WTC11 (cell line): ENCODE results near the gene SSR2.

ENCODE experiments used
- ATF2 ChIP-seq: sonication (generic); formaldehyde crosslinking; IDR thresholded peaks from 2 replicates; pipeline ENCODE4 v1.8.1; 2022; ENCODE audit warnings: low read depth, missing genetic modification reagents, borderline replicate concordance
- ATF3 ChIP-seq: sonication (generic); formaldehyde crosslinking; conservative IDR thresholded peaks from 2 replicates; pipeline ENCODE4 v1.8.1; 2022; ENCODE audit warnings: mild to moderate bottlenecking, missing genetic modification reagents
- CTCF ChIP-seq: fragments of 200-600 bp; IDR thresholded peaks from 2 replicates; pipeline ENCODE4 v1.8.0; 2022; ENCODE audit warnings: antibody characterized with exemption
- FOXJ3 ChIP-seq: sonication (generic); formaldehyde crosslinking; IDR thresholded peaks from 2 replicates; pipeline ENCODE4 v1.9.0; 2021; ENCODE audit warnings: missing genetic modification reagents, mild to moderate bottlenecking, borderline replicate concordance
- HMGA2 ChIP-seq: fragments of 250-450 bp; sonication (Bioruptor Pico); IDR thresholded peaks from 2 replicates; pipeline ENCODE4 v1.4.0; 2021; ENCODE audit warnings: mild to moderate bottlenecking, moderate library complexity
- NFE2L1 ChIP-seq: sonication (generic); formaldehyde crosslinking; IDR thresholded peaks from 2 replicates; pipeline ENCODE4 v1.8.1; 2023; ENCODE audit warnings: missing genetic modification reagents
- NR2C2 ChIP-seq: sonication (generic); formaldehyde crosslinking; IDR thresholded peaks from 2 replicates; pipeline ENCODE4 v1.8.0; 2022; ENCODE audit warnings: mild to moderate bottlenecking, missing genetic modification reagents
- USF2 ChIP-seq: sonication (generic); formaldehyde crosslinking; IDR thresholded peaks from 2 replicates; pipeline ENCODE4 v1.8.1; 2023; ENCODE audit warnings: mild to moderate bottlenecking, missing genetic modification reagents, moderate library complexity
- ZNF263 ChIP-seq: sonication (generic); formaldehyde crosslinking; IDR thresholded peaks from 2 replicates; pipeline ENCODE4 v1.8.1; 2022; ENCODE audit warnings: low read depth, mild to moderate bottlenecking, moderate library complexity, missing genetic modification reagents

- TF ChIP-seq CTCF (no peak), HMGA2 (CRISPR knock-in tag) (no peak), NFE2L1 (CRISPR knock-in tag) (no peak), FOXJ3 (CRISPR knock-in tag) (no peak), ATF3 (CRISPR knock-in tag) (no peak), NR2C2 (CRISPR knock-in tag) (no peak), USF2 (no peak), ATF2 (no peak), ZNF263 (CRISPR knock-in tag) (no peak)
Observed at GRCh38 chr1:155978973-155979429, 41.8 kb downstream of the SSR2 start.
